Endothelial cell of umbilical vein (primary cell): ENCODE data around the gene MGLL. TPM values are rescaled to one million over a fixed set of nuclear protein-coding genes. Genes with fewer than 3 reads are reported as not detected.

Source experiments
- BruUV-seq: library from RNA; stranded (reverse); fragments of 400-500 nt; replicated peaks from 2 replicates; lab custom pipeline; 2021; lab: Mats Ljungman, UMichigan
- CTCF ChIA-PET: fragments of 300-600, 350-600 bp; sonication (Branson Sonifier 250); formaldehyde crosslinking; loops from one replicate; lab custom pipeline; 2021; ENCODE audit warnings: antibody characterized with exemption, inconsistent platforms; lab: Charles Lee
- POLR2A ChIA-PET: fragments of 300-600, 350-600 bp; sonication (Branson Sonifier 250); formaldehyde crosslinking; loops from one replicate; lab custom pipeline; 2021; ENCODE audit warnings: antibody characterized with exemption, inconsistent platforms; lab: Charles Lee
- DNase-seq: peaks from one replicate; pipeline ENCODE4 v3.0.0-alpha.2; 2011; ENCODE audit warnings: low read depth, low spot score
- FAIRE-seq: peaks from 2 replicates; lab custom pipeline; 2011; peaks lifted over from hg19 to GRCh38; lab: Jason Lieb, UNC
- H2AFZ ChIP-seq: 2 replicates; pipeline ENCODE4 v1.6.0; 2012; ENCODE audit warnings: low read depth, low read length, control low read depth, inconsistent platforms
- H3K27ac ChIP-seq: 2 replicates; pipeline ENCODE4 v1.5.1; 2011; ENCODE audit warnings: low read depth, mild to moderate bottlenecking, control low read depth, low read length, moderate library complexity; ENCODE audit not compliant: insufficient read depth
- H3K27me3 ChIP-seq, 2 experiments: 2 replicates each; pipeline versions ENCODE4 v1.6.0 to v1.6.1; 2011; ENCODE audit warnings: low read length in 2 of 2, mixed read lengths in 1 of 2; ENCODE audit not compliant: control insufficient read depth in 2 of 2, insufficient read depth in 2 of 2
- H3K36me3 ChIP-seq, 2 experiments: 2 replicates in 1 of 2; 3 replicates in 1 of 2; pipeline ENCODE4 v1.5.1; 2011; ENCODE audit warnings: low read length in 2 of 2, mild to moderate bottlenecking in 1 of 2, moderate library complexity in 1 of 2; ENCODE audit not compliant: control insufficient read depth in 2 of 2, insufficient read depth in 2 of 2; ENCODE audit errors: extremely low read depth in 1 of 2
- H3K4me1 ChIP-seq: 3 replicates; pipeline ENCODE4 v1.5.1; 2011; ENCODE audit warnings: mild to moderate bottlenecking, low read length; ENCODE audit not compliant: control insufficient read depth, insufficient read depth; ENCODE audit errors: extremely low read depth
- H3K4me2 ChIP-seq: 2 replicates; pipeline ENCODE4 v1.6.1; 2011; ENCODE audit warnings: low read length, control low read depth, mixed read lengths; ENCODE audit not compliant: insufficient read depth
- H3K4me3 ChIP-seq, 3 experiments: fragments of 200-600 bp in 1 of 3; sonication (generic), shearing (Covaris generic) in 1 of 3; replicated peaks in 1 of 3; 2 replicates each; pipeline ENCODE4 v1.5.1; 2011 to 2016; ENCODE audit warnings: control low read depth in 3 of 3, low read length in 3 of 3, mild to moderate bottlenecking in 2 of 3, inconsistent platforms in 1 of 3, low read depth in 1 of 3, moderate library complexity in 1 of 3; ENCODE audit not compliant: insufficient read depth in 1 of 3
- H3K79me2 ChIP-seq: 2 replicates; pipeline ENCODE4 v1.6.0; 2012; ENCODE audit warnings: low read length, inconsistent platforms; ENCODE audit not compliant: control insufficient read depth, insufficient read depth
- H3K9ac ChIP-seq: replicated peaks from 2 replicates; pipeline ENCODE3; 2011; ENCODE audit warnings: low read length, control low read depth; ENCODE audit not compliant: insufficient read depth; ENCODE audit errors: extremely low read depth
- H3K9me1 ChIP-seq: replicated peaks from 3 replicates; pipeline ENCODE4 v1.6.0; 2011; ENCODE audit warnings: mild to moderate bottlenecking, low read length; ENCODE audit not compliant: control insufficient read depth, insufficient read depth; ENCODE audit errors: extremely low read depth
- H3K9me3 ChIP-seq: replicated peaks from 2 replicates; pipeline ENCODE4 v1.5.1; 2012; ENCODE audit warnings: low read length, inconsistent platforms; ENCODE audit not compliant: control insufficient read depth, insufficient read depth
- H4K20me1 ChIP-seq: replicated peaks from 2 replicates; pipeline ENCODE3; 2011; ENCODE audit warnings: mild to moderate bottlenecking, low read length; ENCODE audit not compliant: control insufficient read depth, insufficient read depth; ENCODE audit errors: extremely low read depth
- CTCF ChIP-seq, 2 donors: IDR thresholded peaks; 1 replicate in 1 of 2; 2 replicates in 1 of 2; pipeline ENCODE4 v1.5.1; 2011; ENCODE audit warnings: low read length in 2 of 2, mild to moderate bottlenecking in 2 of 2, moderate library complexity in 2 of 2, control low read depth in 1 of 2, inconsistent platforms in 1 of 2, low read depth in 1 of 2; ENCODE audit not compliant: insufficient read depth in 1 of 2; ENCODE audit errors: extremely low read depth in 1 of 2
- EZH2 ChIP-seq: IDR thresholded peaks from 2 replicates; pipeline ENCODE4 v1.6.1; 2012; ENCODE audit warnings: borderline replicate concordance, low read depth, mild to moderate bottlenecking, moderate library complexity, low read length, inconsistent platforms; ENCODE audit not compliant: severe bottlenecking
- FOS ChIP-seq: IDR thresholded peaks from 2 replicates; pipeline ENCODE4 v1.6.1; 2011; ENCODE audit warnings: mild to moderate bottlenecking, low read length, moderate library complexity, borderline replicate concordance; ENCODE audit not compliant: insufficient read depth
- GATA2 ChIP-seq: IDR thresholded peaks from 2 replicates; pipeline ENCODE4 v1.7.0; 2011; ENCODE audit warnings: low read depth, mild to moderate bottlenecking, moderate library complexity, mixed read lengths, low read length; ENCODE audit not compliant: insufficient read length, insufficient read depth
- JUN ChIP-seq: IDR thresholded peaks from 2 replicates; pipeline ENCODE4 v1.6.1; 2011; ENCODE audit warnings: borderline replicate concordance, low read depth; ENCODE audit not compliant: insufficient read length, insufficient read depth
- MAX ChIP-seq: IDR thresholded peaks from 2 replicates; pipeline ENCODE4 v1.6.1; 2011; ENCODE audit not compliant: insufficient read depth, insufficient read length
- MYC ChIP-seq: IDR thresholded peaks from one replicate; pipeline ENCODE4 v1.6.1; 2011; ENCODE audit warnings: mild to moderate bottlenecking, low read depth, low read length
- POLR2A ChIP-seq: IDR thresholded peaks from 2 replicates; pipeline ENCODE4 v1.6.1; 2012; ENCODE audit warnings: low read depth, mild to moderate bottlenecking, control low read depth, low read length
- POLR2AphosphoS5 ChIP-seq: IDR thresholded peaks from 2 replicates; pipeline ENCODE4 v1.6.1; 2012; ENCODE audit warnings: low read depth, mild to moderate bottlenecking, control low read depth, low read length, moderate library complexity; ENCODE audit not compliant: insufficient read depth
- dilution Hi-C: fragments of 300-500 bp; cut with MboI; formaldehyde crosslinking; loops from one replicate; pipeline ENCODE4 v1.15.0; 2019; ENCODE audit warnings: low sequenced_read_pairs; ENCODE audit not compliant: extremely low pct_ligation_motif_present
- intact Hi-C: fragments of 100-400 bp; cut with micrococcal nuclease; formaldehyde crosslinking; loops from one replicate; pipeline ENCODE4 v1.10.0; 2022
- polyA plus RNA-seq, 4 experiments: library from polyadenylated mRNA; depleted of rRNA in 3 of 4; stranded (reverse) in 3 of 4; unstranded in 1 of 4; fragments of >200 nt; gene quantifications; 2 replicates each; pipeline versions ENCODE4 v1.2.1 to v1.2.3, GENCODE V29; 2011 to 2012; ENCODE audit warnings: missing spikeins in 1 of 4
- total RNA-seq: library from RNA; stranded (reverse); gene quantifications from 2 replicates; pipeline ENCODE4 v1.2.3, GENCODE V29; 2021

The MGLL gene
- total and polyA plus RNA-seq, 2 donors (not counting 3 experiments of a cell fraction or from before 2014, with no cell fraction given): 30.7 to 60.2 TPM

GRCh38 chr3:127644641-127645370 lies 177.5 kb downstream of the MGLL start:
- FAIRE-seq (no peak), DNase-seq (no peak)
- ChIA-PET CTCF (interaction anchor here (0.5 to 1.6 kb wide), 3 partner anchors 12 to 94 kb away, joined by 3 to 6 read pairs (median 5); no protein-coding TSS in a partner anchor), POLR2A (no interaction called here)
- no TSS peak for BruUV-seq
- dilution Hi-C loops (no loop called here), intact Hi-C loops (no loop called here)
- no peak overlapping the region for H3K4me2 ChIP-seq
- no peaks in the 10 kb centered on the region for H3K79me2 ChIP-seq
- H3K27me3 ChIP-seq: no peaks in the 10 kb centered on the region
- H3K36me3 ChIP-seq: no peaks in the 10 kb centered on the region
- H3K9me1 ChIP-seq: no peaks in the 10 kb centered on the region
- H3K4me1 ChIP-seq: no peaks in the 10 kb centered on the region
- H4K20me1 ChIP-seq: no peaks in the 10 kb centered on the region
- no peak overlapping the region for H3K4me3 ChIP-seq
- H2AFZ ChIP-seq: no peak overlapping the region
- H3K9ac ChIP-seq: no peak overlapping the region
- H3K27ac ChIP-seq: no peak overlapping the region
- H3K9me3 ChIP-seq: no peaks in the 10 kb centered on the region
- TF ChIP-seq CTCF (IDR thresholded peaks at IDR 0.05; ENCODE audit: extremely low read depth in 1 of 2, insufficient read depth in 1 of 2, low read depth in 1 of 2, low read length in 2 of 2) (no peak), EZH2 (no peak), POLR2AphosphoS5 (no peak), FOS (no peak), POLR2A (no peak), MYC (no peak), JUN (no peak), GATA2 (no peak), MAX (no peak)
